A549 (cell line): ENCODE results near the gene UGT1A9. TPM values are rescaled to one million over a fixed set of nuclear protein-coding genes. Genes with fewer than 3 reads are reported as not detected.

Experiments
- ATAC-seq, 2 experiments: fragments of 200-7000 bp in 1 of 2; fragments of >200 bp in 1 of 2; cut with Nextera tagmentation in 1 of 2; cut with Tn5 transposase in 1 of 2; 3 replicates each; pipeline versions ENCODE4 v1.8.0 to v1.9.1; 2018 to 2020; ENCODE audit warnings: mild to moderate bottlenecking in 1 of 2, moderate library complexity in 1 of 2
- CTCF ChIA-PET: fragments of 300-600 bp; sonication (Branson Sonifier 250); formaldehyde crosslinking; extraction: SDS; loops from one replicate; lab custom pipeline; 2021; ENCODE audit warnings: antibody characterized with exemption, inconsistent platforms; lab: Yijun Ruan, JAX
- POLR2A ChIA-PET: fragments of 350-600 bp; formaldehyde crosslinking; extraction: SDS; loops from one replicate; lab custom pipeline; 2021; ENCODE audit warnings: antibody characterized with exemption, inconsistent platforms; lab: Yijun Ruan, JAX
- DNase-seq, 2 experiments: peaks; one replicate each; pipeline versions ENCODE4 v3.0.0 to v3.0.0-alpha.2; 2011 to 2016; ENCODE audit warnings: low read depth in 1 of 2, low spot score in 1 of 2
- FAIRE-seq: peaks from 2 replicates; lab custom pipeline; 2011; peaks lifted over from hg19 to GRCh38; lab: Jason Lieb, UNC
- H3K27ac ChIP-seq, 2 experiments: fragments of >200 bp; sonication (Bioruptor Twin); formaldehyde crosslinking; 3 replicates each; pipeline ENCODE4 v1.5.1; 2016 to 2017
- H3K4me1 ChIP-seq: fragments of >200 bp; sonication (Bioruptor Twin); formaldehyde crosslinking; 3 replicates; pipeline ENCODE4 v1.6.1; 2016
- H3K4me2 ChIP-seq: fragments of >200 bp; sonication (Bioruptor Twin); formaldehyde crosslinking; 3 replicates; pipeline ENCODE4 v1.6.1; 2016
- H3K4me3 ChIP-seq: fragments of >200 bp; sonication (Bioruptor Twin); formaldehyde crosslinking; 3 replicates; pipeline ENCODE4 v1.5.1; 2016
- H3K9me3 ChIP-seq: fragments of >200 bp; sonication (Bioruptor Twin); formaldehyde crosslinking; 3 replicates; pipeline ENCODE4 v1.6.1; 2016
- EP300 ChIP-seq, 2 experiments: fragments of >200 bp; sonication (Bioruptor Twin); formaldehyde crosslinking; IDR thresholded peaks; 2 replicates in 1 of 2; 3 replicates in 1 of 2; pipeline ENCODE4 v1.6.1; 2016 to 2017
- HEYL ChIP-seq: fragments of 250-450 bp; sonication (Bioruptor Pico); IDR thresholded peaks from 2 replicates; pipeline ENCODE4 v1.8.0; 2021; ENCODE audit warnings: mild to moderate bottlenecking, moderate library complexity
- HOXB13 ChIP-seq: fragments of 250-450 bp; sonication (Bioruptor Pico); IDR thresholded peaks from 2 replicates; pipeline ENCODE4 v1.5.0; 2020; ENCODE audit warnings: low read depth, mild to moderate bottlenecking, moderate library complexity
- REST ChIP-seq: fragments of 200-600 bp; sonication (generic); IDR thresholded peaks from 2 replicates; pipeline ENCODE4 v1.6.1; 2016; ENCODE audit warnings: antibody characterized with exemption, mild to moderate bottlenecking, moderate library complexity
- ZFP36 ChIP-seq: fragments of 450-650 bp; IDR thresholded peaks from 2 replicates; pipeline ENCODE4 v1.6.1; 2014; ENCODE audit warnings: borderline replicate concordance; ENCODE audit not compliant: partially characterized antibody
- ZSCAN20 ChIP-seq: fragments of 250-450 bp; sonication (Bioruptor Pico); IDR thresholded peaks from 2 replicates; pipeline ENCODE4 v1.8.0; 2022; ENCODE audit warnings: mild to moderate bottlenecking, moderate library complexity
- WGBS: methylation state at CpG from one replicate; pipeline ENCODE4 v1.1.6; 2017; ENCODE audit errors: missing lambda C conversion rate; 5-methylcytosine and 5-hydroxymethylcytosine counted together
- polyA plus RNA-seq, 4 experiments: library from polyadenylated mRNA; depleted of rRNA in 3 of 4; stranded (reverse); fragments of >200 nt; fragmentation: RNase III in 1 of 4; extraction: RNeasy Plus Mini Kit Qiagen cat#74134 plus additional on column Dnase treatment in 1 of 4; gene quantifications; 2 replicates in 3 of 4; 3 replicates in 1 of 4; pipeline ENCODE4 v1.2.3, GENCODE V29; 2011 to 2017

UGT1A9 gene
- polyA plus RNA-seq, 2 of the 4 experiments (the other 2 are of a cell fraction) = 11.0 to 13.1 TPM

DNA sequence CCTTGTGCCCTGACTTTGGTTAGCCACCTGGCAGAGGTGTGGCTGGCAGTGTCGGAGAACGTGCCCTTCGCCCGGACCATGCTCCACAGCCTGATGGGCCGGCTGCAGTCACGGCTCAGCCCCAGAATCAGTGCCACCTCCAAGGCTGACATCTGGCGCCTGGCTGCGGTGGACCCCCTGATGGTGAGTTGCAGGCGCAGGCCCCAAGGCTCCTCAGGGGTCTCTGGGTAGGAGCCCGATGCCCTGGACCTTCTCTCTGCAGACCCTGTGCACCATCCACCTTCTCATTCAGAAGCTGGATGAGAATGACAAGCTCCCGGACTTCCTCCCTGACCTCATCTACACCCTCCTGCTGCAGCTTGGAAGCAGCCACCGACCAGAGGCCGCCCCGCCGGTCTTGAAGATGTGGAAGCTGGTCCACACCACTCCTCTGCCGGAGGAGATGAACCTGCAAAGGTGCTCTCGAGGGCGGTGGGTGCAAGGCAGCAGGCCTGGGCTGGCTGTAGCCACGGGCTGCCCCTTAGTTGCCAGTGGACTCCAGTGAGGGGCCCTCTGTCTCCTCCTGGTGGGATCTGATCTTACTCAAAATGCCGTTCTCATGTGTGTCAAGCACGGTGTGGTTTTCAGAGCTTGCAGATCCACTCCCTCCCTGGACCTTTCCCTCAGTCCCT lies 150.5 kb downstream of the UGT1A9 start:
- Histone ChIP-seq H3K27ac (peak overlapping the region; percentile 65 to 81; a peak in 5 of 6 replicates), H3K4me1 (peaks cover 23% of the 10 kb centered on the region), H3K4me3 (no peak overlapping the region), H3K9me3 (0 out of 3 replicates have a peak, but pooled peaks cover 7% of the 10 kb centered on the region), H3K4me2 (no peak overlapping the region)
- TF ChIP-seq HOXB13 (CRISPR knock-in tag) (no peak), HEYL (CRISPR knock-in tag) (no peak), REST (no peak), EP300 (IDR thresholded peaks at IDR 0.05) (no peak), ZFP36 (no peak), ZSCAN20 (no peak)
- ATAC-seq (peak in 1 of 2 experiments; percentile 10; a peak in 2 of 6 replicates), DNase-seq (no peak), FAIRE-seq (no peak)
- POLR2A ChIA-PET = no interaction called here
- CTCF ChIA-PET = interaction anchor here (1.3 to 1.9 kb wide), 2 partner anchors 31 to 111 kb away, joined by 3 read pairs; no protein-coding TSS in a partner anchor
- WGBS = 96% methylated on average over 16 of the region's 21 CpGs

Other genes with a start within 250 kb of the UGT1A9 start
- 57.0 and 65.3 TPM in 2 replicates for gene USP40, start 105.1 kb upstream of the UGT1A9 start, polyA plus RNA-seq (2011; rRNA removed)
- 22.9 to 24.6 TPM (median 24.5 TPM) in 3 replicates for gene USP40, start 105.1 kb upstream of the UGT1A9 start, polyA plus RNA-seq (2017; fragmentation: RNase III; extraction: RNeasy Plus Mini Kit Qiagen cat#74134 plus additional on column Dnase treatment)
- 0.12 and 0.22 TPM in 2 replicates for gene UGT1A8, start 54.3 kb upstream of the UGT1A9 start, polyA plus RNA-seq (2011; rRNA removed)
- gene UGT1A8, start 54.3 kb upstream of the UGT1A9 start, polyA plus RNA-seq (2017; fragmentation: RNase III; extraction: RNeasy Plus Mini Kit Qiagen cat#74134 plus additional on column Dnase treatment) = 0.05 to 0.25 TPM in 2 of 3 replicates, not detected in the other
- 0.10 and 0.12 TPM in 2 replicates for gene UGT1A10, start 35.5 kb upstream of the UGT1A9 start, polyA plus RNA-seq (2011; rRNA removed)
- gene UGT1A10, start 35.5 kb upstream of the UGT1A9 start, polyA plus RNA-seq (2017; fragmentation: RNase III; extraction: RNeasy Plus Mini Kit Qiagen cat#74134 plus additional on column Dnase treatment) = not detected in 3 replicates
- gene UGT1A7, start 10.0 kb downstream of the UGT1A9 start, polyA plus RNA-seq (2011; rRNA removed) = 8.9 and 10.0 TPM in 2 replicates
- 6.9 to 9.8 TPM (median 9.3 TPM) in 3 replicates for gene UGT1A7, start 10.0 kb downstream of the UGT1A9 start, polyA plus RNA-seq (2017; fragmentation: RNase III; extraction: RNeasy Plus Mini Kit Qiagen cat#74134 plus additional on column Dnase treatment)
- gene UGT1A6, start 21.0 kb downstream of the UGT1A9 start, polyA plus RNA-seq (2011; rRNA removed) = 3.5 and 5.5 TPM in 2 replicates
- 2.0 to 2.9 TPM (median 2.5 TPM) in 3 replicates for gene UGT1A6, start 21.0 kb downstream of the UGT1A9 start, polyA plus RNA-seq (2017; fragmentation: RNase III; extraction: RNeasy Plus Mini Kit Qiagen cat#74134 plus additional on column Dnase treatment)
- gene UGT1A5, start 41.0 kb downstream of the UGT1A9 start, polyA plus RNA-seq (2011; rRNA removed) = 0.05 TPM in 1 of 2 replicates, not detected in the other
- gene UGT1A5, start 41.0 kb downstream of the UGT1A9 start, polyA plus RNA-seq (2017; fragmentation: RNase III; extraction: RNeasy Plus Mini Kit Qiagen cat#74134 plus additional on column Dnase treatment) = 0.12 TPM in 1 of 3 replicates, not detected in the others
- gene UGT1A4, start 46.8 kb downstream of the UGT1A9 start, polyA plus RNA-seq (2011; rRNA removed) = 0.09 and 0.13 TPM in 2 replicates
- gene UGT1A4, start 46.8 kb downstream of the UGT1A9 start, polyA plus RNA-seq (2017; fragmentation: RNase III; extraction: RNeasy Plus Mini Kit Qiagen cat#74134 plus additional on column Dnase treatment) = 0.05 to 0.14 TPM (median 0.12 TPM) in 3 replicates
- 0.39 and 0.49 TPM in 2 replicates for gene UGT1A3, start 57.1 kb downstream of the UGT1A9 start, polyA plus RNA-seq (2011; rRNA removed)
- 0.08 to 0.23 TPM (median 0.17 TPM) in 3 replicates for gene UGT1A3, start 57.1 kb downstream of the UGT1A9 start, polyA plus RNA-seq (2017; fragmentation: RNase III; extraction: RNeasy Plus Mini Kit Qiagen cat#74134 plus additional on column Dnase treatment)
- gene UGT1A1, start 88.4 kb downstream of the UGT1A9 start, polyA plus RNA-seq (2011; rRNA removed) = 1.9 and 2.5 TPM in 2 replicates
- gene UGT1A1, start 88.4 kb downstream of the UGT1A9 start, polyA plus RNA-seq (2017; fragmentation: RNase III; extraction: RNeasy Plus Mini Kit Qiagen cat#74134 plus additional on column Dnase treatment) = 1.4 to 2.0 TPM (median 1.9 TPM) in 3 replicates
- gene MROH2A, start 106.4 kb downstream of the UGT1A9 start, polyA plus RNA-seq (2011; rRNA removed) = 0.63 and 0.71 TPM in 2 replicates
- 0.04 to 0.28 TPM (median 0.10 TPM) in 3 replicates for gene MROH2A, start 106.4 kb downstream of the UGT1A9 start, polyA plus RNA-seq (2017; fragmentation: RNase III; extraction: RNeasy Plus Mini Kit Qiagen cat#74134 plus additional on column Dnase treatment)
- gene HJURP, start 182.6 kb downstream of the UGT1A9 start, polyA plus RNA-seq (2011; rRNA removed) = 111 and 119 TPM in 2 replicates
- gene HJURP, start 182.6 kb downstream of the UGT1A9 start, polyA plus RNA-seq (2017; fragmentation: RNase III; extraction: RNeasy Plus Mini Kit Qiagen cat#74134 plus additional on column Dnase treatment) = 102 to 109 TPM (median 103 TPM) in 3 replicates
- 0.90 and 0.97 TPM in 2 replicates for gene TRPM8, start 245.5 kb downstream of the UGT1A9 start, polyA plus RNA-seq (2011; rRNA removed)
- gene TRPM8, start 245.5 kb downstream of the UGT1A9 start, polyA plus RNA-seq (2017; fragmentation: RNase III; extraction: RNeasy Plus Mini Kit Qiagen cat#74134 plus additional on column Dnase treatment) = 0.09 to 0.25 TPM (median 0.24 TPM) in 3 replicates